Pulmonary artery endothelial cell (primary cell): Measurements from ENCODE around the gene NOD2. TPM values are rescaled to one million over a fixed set of nuclear protein-coding genes. Genes with fewer than 3 reads are reported as not detected.

ENCODE experiments used
- DNase-seq: peaks from one replicate; pipeline ENCODE4 v3.0.0-alpha.2; 2011; ENCODE audit warnings: low read depth, low spot score
- total RNA-seq: library from RNA; depleted of rRNA; stranded (reverse); fragments of >200 nt; gene quantifications from 2 replicates; pipeline ENCODE4 v1.2.3, GENCODE V29; 2014

Gene NOD2
- total RNA-seq, 1 donor from 2014 or later, result 0.26 TPM

- no peak for DNase-seq
Measured at GRCh38 chr16:50741225-50741780, 47.9 kb downstream of the NOD2 start.

- peak; percentile 98 for DNase-seq
Measured at GRCh38 chr16:50741781-50742575, 48.6 kb downstream of the NOD2 start, which contains the start of gene CYLD. Gene CYLD (plus strand): TSS chr16:50742086. CDS start chr16:50749699, 7,613 bp downstream.

DNA sequence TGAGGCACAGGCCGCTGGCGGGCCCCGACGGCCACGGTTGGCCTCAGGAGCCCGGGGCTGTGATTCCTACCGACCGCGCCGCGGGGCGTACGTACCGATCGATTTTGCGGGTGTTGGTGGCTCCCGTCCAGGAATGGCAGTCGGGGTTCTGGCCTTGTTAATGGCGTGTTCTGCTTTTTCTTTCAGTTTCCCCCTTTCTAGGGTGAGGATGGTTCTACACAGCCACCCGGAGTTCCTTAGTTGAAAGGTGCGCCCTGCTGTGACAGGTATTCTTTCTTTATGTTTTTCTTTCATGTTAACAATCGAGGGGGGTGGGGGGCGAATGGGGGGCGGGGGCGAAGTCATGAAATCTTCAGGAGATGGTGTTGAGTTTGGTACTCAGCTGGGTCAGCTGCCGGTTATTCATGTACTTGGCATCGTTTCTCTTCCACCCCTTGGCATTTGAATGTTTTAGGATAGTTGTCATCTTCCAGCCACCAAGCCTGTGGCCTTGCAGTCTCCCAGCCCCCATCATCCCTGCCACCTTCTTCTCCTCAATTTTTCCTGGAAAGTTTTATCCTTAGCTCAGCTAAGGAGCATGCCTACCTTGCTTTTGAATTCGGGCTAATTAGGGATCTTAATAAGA, 49.3 kb downstream of the NOD2 start:
- DNase-seq, result no peak

DNA sequence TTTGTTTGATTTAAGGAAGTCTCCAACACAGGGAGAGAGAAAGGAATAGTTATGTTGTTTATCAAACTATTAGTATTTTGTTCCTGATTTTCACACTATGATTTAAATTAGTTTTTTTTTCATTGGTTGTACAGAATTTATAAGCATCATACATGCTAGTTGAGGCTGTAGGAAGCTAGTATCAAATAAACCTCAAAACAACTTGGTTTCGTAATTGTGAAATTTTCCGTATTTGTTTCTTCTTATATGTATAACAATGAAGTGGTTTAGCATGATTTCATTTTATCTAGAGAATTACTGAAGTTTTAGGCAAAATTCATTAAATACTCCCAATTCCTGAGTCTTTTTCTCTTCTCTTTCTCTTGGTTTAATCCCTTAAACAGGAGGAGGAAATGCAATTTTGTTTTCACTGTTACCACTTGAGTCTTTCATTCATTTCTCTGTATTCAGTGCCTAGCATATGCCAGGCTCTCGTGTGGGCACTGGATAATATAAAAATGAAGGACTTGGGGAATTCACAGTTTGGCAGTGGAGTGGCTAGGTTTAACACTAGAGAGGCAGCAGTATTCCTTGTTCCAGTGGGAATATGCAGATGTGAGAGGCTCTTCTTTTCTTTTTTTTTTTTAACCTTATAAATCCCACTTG, 50.3 kb downstream of the NOD2 start:
- no peak for DNase-seq

- no peak for DNase-seq
Measured at GRCh38 chr16:50744881-50745280, 51.5 kb downstream of the NOD2 start.

DNA sequence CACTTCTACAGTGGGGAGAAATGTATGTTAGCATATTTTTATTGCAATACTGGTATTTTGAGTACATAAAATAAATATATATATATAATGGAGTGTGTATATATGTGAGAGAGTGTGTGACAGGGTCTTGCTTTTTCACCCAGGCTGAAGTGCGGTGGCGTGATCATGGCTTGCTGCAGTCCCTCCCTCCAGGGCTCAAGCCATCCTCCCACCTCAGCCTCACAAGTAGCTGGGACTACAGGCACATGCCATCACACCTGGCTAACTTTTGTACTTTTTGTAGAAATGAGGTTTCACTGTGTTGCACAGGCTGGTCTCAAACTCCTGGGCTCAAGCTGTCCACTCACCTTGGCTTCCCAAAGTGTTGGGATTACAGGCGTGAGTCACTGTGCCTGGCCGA, 52.5 kb downstream of the NOD2 start:
- DNase-seq, result no peak

DNA sequence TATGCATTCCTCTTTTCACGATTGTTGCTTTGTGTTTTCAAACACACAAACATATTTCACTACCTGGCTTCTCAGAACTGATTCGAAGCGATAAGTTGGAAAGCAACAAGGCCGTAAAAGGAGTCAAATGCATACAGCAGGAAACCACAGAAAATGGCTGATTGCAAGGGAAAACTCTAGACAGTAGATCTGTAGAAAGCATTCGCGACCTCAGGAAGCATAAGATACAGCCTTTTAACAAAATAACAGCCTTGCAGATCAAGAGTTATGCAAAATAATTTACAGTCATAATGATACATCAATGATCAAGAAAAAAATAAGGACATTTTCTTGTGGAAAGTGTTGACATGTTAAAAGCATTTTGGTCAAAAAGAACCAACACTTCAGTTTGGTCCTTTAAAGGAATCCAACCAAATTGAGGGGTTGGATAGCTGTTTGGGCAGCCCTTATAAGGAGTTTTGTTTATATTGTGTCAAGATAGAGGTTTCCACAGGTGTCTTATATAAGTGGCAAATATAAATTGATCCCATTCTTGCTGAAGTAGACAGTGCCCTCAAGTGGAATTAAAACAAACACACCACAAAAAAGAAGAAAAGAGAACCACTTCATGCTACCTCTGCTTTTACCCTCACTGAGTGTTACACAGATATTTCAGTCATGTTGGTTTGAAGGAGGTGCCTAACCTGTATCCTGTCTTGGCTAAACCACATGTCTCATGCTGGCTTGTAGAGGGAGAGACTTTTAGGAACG, 54.0 kb downstream of the NOD2 start:
- DNase-seq, result no peak

DNA sequence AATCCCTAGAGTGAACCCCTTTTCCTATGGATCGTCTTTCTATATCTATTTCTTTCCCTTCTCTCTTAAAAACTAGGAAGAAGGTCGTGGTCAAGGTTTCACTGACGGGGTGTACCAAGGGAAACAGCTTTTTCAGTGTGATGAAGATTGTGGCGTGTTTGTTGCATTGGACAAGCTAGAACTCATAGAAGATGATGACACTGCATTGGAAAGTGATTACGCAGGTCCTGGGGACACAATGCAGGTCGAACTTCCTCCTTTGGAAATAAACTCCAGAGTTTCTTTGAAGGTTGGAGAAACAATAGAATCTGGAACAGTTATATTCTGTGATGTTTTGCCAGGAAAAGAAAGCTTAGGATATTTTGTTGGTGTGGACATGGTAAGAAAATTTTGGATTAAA, 58.1 kb downstream of the NOD2 start:
- DNase-seq, result no peak

GRCh38 chr16:50752471-50753235, 59.2 kb downstream of the NOD2 start:
- DNase-seq, result no peak

- no peak for DNase-seq
Measured at GRCh38 chr16:50756473-50756872, 63.1 kb downstream of the NOD2 start.

- no peak for DNase-seq
Measured at GRCh38 chr16:50761267-50761666, 67.9 kb downstream of the NOD2 start.

DNA sequence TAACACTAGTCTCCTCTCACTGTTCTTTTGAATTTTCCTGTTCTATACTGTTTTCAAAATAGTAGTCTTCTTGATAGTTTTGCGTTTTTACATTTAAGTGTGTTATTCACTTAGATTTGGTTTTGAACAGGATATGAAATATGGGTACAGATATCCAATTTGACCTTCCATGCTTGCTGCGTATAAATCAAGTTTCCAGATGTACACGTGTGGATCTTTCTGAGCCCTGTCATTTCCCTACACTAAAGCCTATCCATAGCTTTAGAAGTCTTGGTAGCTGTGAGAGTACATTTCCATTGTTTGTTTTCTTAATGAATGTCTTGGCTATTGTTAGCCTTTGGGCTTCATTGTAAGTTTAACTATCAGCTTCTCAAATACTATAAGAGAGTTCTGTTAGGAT, 68.8 kb downstream of the NOD2 start:
- DNase-seq, result no peak

GRCh38 chr16:50763211-50763610, 69.8 kb downstream of the NOD2 start:
- DNase-seq, result no peak

DNA sequence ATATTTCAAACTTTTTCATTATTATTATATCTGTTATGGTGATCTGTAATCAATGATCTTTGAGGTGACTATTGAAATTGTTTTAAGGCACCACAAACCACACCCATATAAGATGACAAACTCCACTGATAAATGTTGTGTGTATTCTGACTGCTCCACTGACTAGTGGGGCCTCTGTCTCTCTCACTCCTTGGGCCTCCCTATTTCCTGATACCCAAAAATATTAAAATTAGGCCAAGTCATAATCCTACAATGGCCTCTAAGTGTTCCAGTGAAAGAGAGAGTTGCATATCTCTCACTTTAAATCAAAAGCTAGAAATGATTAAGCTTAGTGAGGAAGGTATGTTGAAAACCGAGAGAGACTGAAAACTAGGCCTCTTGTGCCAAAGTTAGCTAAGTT, 71.9 kb downstream of the NOD2 start:
- DNase-seq, result no peak

DNA sequence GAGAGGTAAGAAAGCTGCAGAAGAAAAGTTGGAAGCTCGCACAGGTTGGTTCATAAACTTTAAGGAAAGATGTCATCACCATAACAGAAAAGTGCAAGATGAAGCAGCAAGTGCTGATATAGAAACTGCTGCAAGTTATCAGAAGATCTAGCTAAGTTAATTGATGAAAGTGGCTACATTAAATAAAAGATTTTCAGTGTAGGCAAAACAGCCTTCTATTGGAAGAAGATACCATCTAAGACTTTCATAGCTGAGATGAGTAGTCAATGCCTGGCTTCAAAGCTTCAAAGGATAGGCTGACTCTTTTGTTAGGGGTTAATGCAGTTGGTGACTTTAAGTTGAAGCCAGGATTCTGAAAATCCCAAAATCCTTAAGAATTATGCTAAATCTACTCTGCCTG, 72.5 kb downstream of the NOD2 start:
- no peak for DNase-seq

DNA sequence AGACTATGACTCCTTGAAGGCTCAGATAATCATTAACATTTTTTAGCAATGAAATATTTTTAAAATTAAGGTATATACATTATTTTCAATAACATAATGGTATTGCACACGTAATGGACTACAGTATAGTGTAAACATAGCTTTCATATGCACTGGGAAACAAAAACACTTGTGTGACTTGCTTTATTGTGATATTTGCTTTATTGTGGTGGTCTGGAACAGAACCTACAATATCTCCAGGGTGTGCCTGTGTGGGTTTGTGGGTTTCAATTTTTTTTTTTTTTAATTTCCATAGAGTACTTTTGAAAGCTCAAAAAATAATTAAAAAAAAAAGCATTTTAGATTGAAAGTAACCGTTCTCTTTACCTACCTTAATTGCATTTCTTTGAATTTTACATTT, 73.8 kb downstream of the NOD2 start:
- no peak for DNase-seq

- DNase-seq, result no peak
Measured at GRCh38 chr16:50771366-50771765, 78.0 kb downstream of the NOD2 start.

DNA sequence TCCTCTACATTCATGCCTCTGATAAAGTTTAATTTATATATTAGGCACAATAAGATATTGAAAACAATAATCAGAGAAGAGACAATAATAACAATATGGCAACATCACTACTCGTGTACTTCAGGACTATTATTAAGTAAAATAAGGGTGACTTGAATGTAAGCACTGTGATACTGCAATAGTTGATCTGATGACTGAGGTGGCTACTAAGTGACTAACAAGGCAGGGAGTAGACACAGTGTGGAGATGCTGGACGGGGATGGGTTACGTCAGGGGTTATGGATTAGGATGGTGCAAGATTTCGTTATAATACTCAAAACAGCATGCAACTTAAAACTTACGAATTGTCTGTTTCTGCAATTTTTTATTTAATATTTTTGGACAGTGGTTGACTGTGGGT, 81.0 kb downstream of the NOD2 start:
- no peak for DNase-seq

DNA sequence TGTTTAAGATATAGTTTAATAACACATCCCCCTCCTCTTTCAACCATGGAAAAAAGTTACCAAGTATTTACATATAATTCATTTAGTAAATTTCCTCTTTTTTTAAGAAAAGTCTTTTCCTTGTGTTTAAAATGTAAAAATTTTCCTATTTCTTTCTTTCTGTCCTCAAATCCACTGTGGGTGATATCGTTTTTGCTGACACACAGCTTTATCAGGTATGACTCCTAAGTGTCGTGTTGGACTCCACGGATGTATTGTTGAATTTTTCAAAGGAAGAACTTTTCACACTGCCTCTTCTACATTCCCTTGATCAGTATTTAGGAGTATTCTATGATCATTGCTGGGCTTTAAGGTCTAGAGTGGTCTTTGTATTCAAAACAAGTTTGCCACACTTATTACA, 81.6 kb downstream of the NOD2 start:
- no peak for DNase-seq

GRCh38 chr16:50776037-50776436, 82.6 kb downstream of the NOD2 start:
- DNase-seq, result no peak
